ENCODE data around the gene KIF1A. TPM values are rescaled to one million over a fixed set of nuclear protein-coding genes. Genes with fewer than 3 reads are reported as not detected.
A peak's percentile ranks its signal among the peaks of the same experiment; 100 is the strongest.

The KIF1A gene
- total and polyA plus RNA-seq, 2 of the 8 experiments (the other 6 are each of a cell fraction or from before 2014, with no cell fraction given), result 61.3 to 281 TPM

- Histone ChIP-seq H3K56ac (replicated peaks; ENCODE audit: insufficient read length, low read depth, low read length) (no peak overlapping the region), H2BK5ac (ENCODE audit: low read depth, low read length) (no peak overlapping the region), H3K23ac (ENCODE audit: insufficient read length) (no peak overlapping the region), H2AK5ac (ENCODE audit: low read depth, low read length) (no peak overlapping the region), H2BK12ac (ENCODE audit: low read depth, low read length) (no peak overlapping the region), H3K14ac (ENCODE audit: insufficient read length) (no peak overlapping the region), H3K4me2 (ENCODE audit: insufficient read depth in 1 of 2, low read depth in 2 of 2, low read length in 2 of 2) (no peak overlapping the region), H3K27me3 (replicated peaks in 1 of 4; ENCODE audit: control insufficient read depth in 3 of 4, extremely low read depth in 1 of 4, insufficient read depth in 3 of 4, low read length in 3 of 4) (no peaks in the 10 kb centered on the region), H3K18ac (ENCODE audit: extremely low read depth, low read length) (no peak overlapping the region), H3K4me3 (ENCODE audit: extremely low read depth in 1 of 4, insufficient read depth in 2 of 4, low read depth in 3 of 4, low read length in 4 of 4) (no peak overlapping the region), H4K91ac (replicated peaks; ENCODE audit: insufficient read length, low read length) (no peak overlapping the region), H2BK20ac (ENCODE audit: low read length) (no peak overlapping the region), H3K9ac (replicated peaks in 1 of 4; ENCODE audit: extremely low read depth in 1 of 4, low read depth in 3 of 4, low read length in 3 of 4) (no peak overlapping the region), H2BK120ac (replicated peaks; ENCODE audit: low read depth, low read length) (no peak overlapping the region), H3K4me1 (replicated peaks in 1 of 4; ENCODE audit: control insufficient read depth in 3 of 4, insufficient read depth in 4 of 4, low read length in 3 of 4) (peaks cover 0 to 4% (median 0%) of the 10 kb centered on the region in 4 experiments; a peak in 1 of 7 replicates), H3K9me3 (ENCODE audit: insufficient read depth in 2 of 2, low read depth in 1 of 2, low read length in 1 of 2) (peaks cover under 1 to 2% of the 10 kb centered on the region in 2 experiments; a peak in 2 of 4 replicates), H4K5ac (ENCODE audit: insufficient read length, low read depth, low read length) (no peak overlapping the region), H3K27ac (ENCODE audit: low read depth, low read length) (no peak overlapping the region), H3K79me2 (ENCODE audit: control insufficient read depth in 1 of 2, insufficient read depth in 2 of 2, low read length in 2 of 2) (no peaks in the 10 kb centered on the region), H3K36me3 (ENCODE audit: control insufficient read depth in 2 of 4, insufficient read depth in 4 of 4, low read length in 3 of 4) (no peaks in the 10 kb centered on the region), H3K79me1 (ENCODE audit: low read depth, low read length) (no peaks in the 10 kb centered on the region), H4K20me1 (replicated peaks in 1 of 2; ENCODE audit: control insufficient read depth in 1 of 2, insufficient read depth in 2 of 2, low read length in 2 of 2) (no peaks in the 10 kb centered on the region), H3K23me2 (ENCODE audit: low read depth, low read length) (no peaks in the 10 kb centered on the region), H3K4ac (replicated peaks; ENCODE audit: insufficient read length, low read depth, low read length) (no peak overlapping the region), H2AFZ (ENCODE audit: low read length) (no peak overlapping the region), H2BK15ac (ENCODE audit: low read length) (no peak overlapping the region), H4K8ac (ENCODE audit: extremely low read depth, insufficient read depth, low read length) (no peak overlapping the region; the same call in 1 of the 2 replicates)
- no peak for FAIRE-seq
- WGBS, 2 experiments (ENCODE audit: extremely low coverage in 1 of 2, insufficient coverage in 1 of 2, insufficient read length in 1 of 2, insufficient replicate concordance in 2 of 2, low coverage in 1 of 2, low lambda C conversion rate in 2 of 2, missing lambda C conversion rate in 1 of 2), result 86% methylated on average over 9 of the region's 9 CpGs; no CpG with 5 or more reads in 1 of the 2 experiments
- DNase-seq (ENCODE audit: low read depth in 1 of 2, low spot score in 2 of 2), result peak; percentile 46 to 62
- ChIA-PET POLR2A (ENCODE audit: partially characterized antibody) (interaction anchor here (0.6 to 2.3 kb wide), 6 partner anchors 19 to 62 kb away, joined by 3 to 11 read pairs (median 4); partner anchors contain the start of gene KIF1A), CTCF (ENCODE audit: partially characterized antibody) (interaction anchor here (0.7 to 3.2 kb wide), 29 partner anchors 8 to 299 kb away, joined by 3 to 18 read pairs (median 4); partner anchors contain the start of gene KIF1A)
- TF ChIP-seq SP4 (IDR thresholded peaks at IDR 0.05; ENCODE audit: low read length), result no peak
- 0 out of 2 replicates have a peak, but pooled peaks have one; percentile 19 for TF ChIP-seq MAX (IDR thresholded peaks at IDR 0.05)
- no peak for TF ChIP-seq PHF8 (conservative IDR thresholded peaks at IDR 0.05; ENCODE audit: low read depth, low read length)
- TF ChIP-seq MAFK (IDR thresholded peaks at IDR 0.05; ENCODE audit: low read depth, low read length), result no peak
- TF ChIP-seq HDAC6 (IDR thresholded peaks at IDR 0.05; ENCODE audit: low read depth, low read length), result no peak
- no peak for TF ChIP-seq CREB1 (IDR thresholded peaks at IDR 0.05)
- peak; percentile 23 to 74 (median 58) for TF ChIP-seq CTCF (IDR thresholded peaks at IDR 0.05; ENCODE audit: control extremely low read depth in 1 of 3, insufficient read depth in 1 of 3, low read depth in 1 of 3, low read length in 3 of 3)
- peak; percentile 55 to 73 for TF ChIP-seq RAD21 (IDR thresholded peaks at IDR 0.05 in 1 of 2, conservative IDR thresholded peaks at IDR 0.05 in 1 of 2; ENCODE audit: low read depth in 2 of 2, low read length in 2 of 2)
- no peak for TF ChIP-seq ATF3 (IDR thresholded peaks at IDR 0.05; ENCODE audit: insufficient read depth, low read depth, low read length)
Measured at GRCh38 chr2:240840435-240841060, 20.5 kb upstream of the KIF1A start.
